ENCODE results near the gene MUCL3. TPM values are rescaled to one million over a fixed set of nuclear protein-coding genes. Genes with fewer than 3 reads are reported as not detected.

The MUCL3 gene
- total and polyA plus RNA-seq, 2 of the 8 experiments (the other 6 are each of a cell fraction or from before 2014, with no cell fraction given), result 0.15 to 0.37 TPM

- H3K79me2 ChIP-seq (ENCODE audit: control insufficient read depth in 1 of 2, insufficient read depth in 2 of 2, low read length in 2 of 2), result peaks cover 3 to 27% of the 10 kb centered on the region in 2 experiments; a peak in 3 of 4 replicates
- peaks cover 8% of the 10 kb centered on the region; the same call in 1 of the 2 replicates for H3K23me2 ChIP-seq (ENCODE audit: low read depth, low read length)
- DNase-seq (ENCODE audit: low read depth in 1 of 2, low spot score in 2 of 2) (no peak), FAIRE-seq (no peak)
- H3K36me3 ChIP-seq (ENCODE audit: control insufficient read depth in 2 of 4, insufficient read depth in 4 of 4, low read length in 3 of 4), result peaks cover 56 to 98% (median 84%) of the 10 kb centered on the region in 4 experiments
- no peak overlapping the region for H3K4me2 ChIP-seq (ENCODE audit: insufficient read depth in 1 of 2, low read depth in 2 of 2, low read length in 2 of 2)
- POLR2A ChIA-PET (ENCODE audit: partially characterized antibody), result interaction anchor here (1.0 to 1.8 kb wide), 5 partner anchors 10 to 54 kb away, joined by 3 to 8 read pairs (median 3); partner anchors contain the start of gene GTF2H4
- H3K14ac ChIP-seq (ENCODE audit: insufficient read length), result no peak overlapping the region
- no peak overlapping the region for H2BK12ac ChIP-seq (ENCODE audit: low read depth, low read length)
- H3K56ac ChIP-seq (replicated peaks; ENCODE audit: insufficient read length, low read depth, low read length), result no peak overlapping the region
- H4K8ac ChIP-seq (ENCODE audit: extremely low read depth, insufficient read depth, low read length), result no peak overlapping the region; the same call in 1 of the 2 replicates
- H3K27ac ChIP-seq (ENCODE audit: low read depth, low read length), result no peak overlapping the region
- no peak overlapping the region for H3K23ac ChIP-seq (ENCODE audit: insufficient read length)
- H4K5ac ChIP-seq (ENCODE audit: insufficient read length, low read depth, low read length), result no peak overlapping the region
- no peak overlapping the region for H2BK120ac ChIP-seq (replicated peaks; ENCODE audit: low read depth, low read length)
- no peak overlapping the region for H3K9ac ChIP-seq (replicated peaks in 1 of 4; ENCODE audit: extremely low read depth in 1 of 4, low read depth in 3 of 4, low read length in 3 of 4)
- peaks cover 6 to 31% of the 10 kb centered on the region in 2 experiments for H4K20me1 ChIP-seq (replicated peaks in 1 of 2; ENCODE audit: control insufficient read depth in 1 of 2, insufficient read depth in 2 of 2, low read length in 2 of 2)
- no peak overlapping the region for H3K4ac ChIP-seq (replicated peaks; ENCODE audit: insufficient read length, low read depth, low read length)
- CTCF ChIA-PET (ENCODE audit: partially characterized antibody), result interaction anchor here (0.7 to 29.0 kb wide), 9 partner anchors 9 to 190 kb away, joined by 3 to 610 read pairs (median 3); no protein-coding TSS in a partner anchor
- peaks cover 0 to 10% (median 2%) of the 10 kb centered on the region in 4 experiments; a peak in 5 of 7 replicates for H3K4me1 ChIP-seq (replicated peaks in 1 of 4; ENCODE audit: control insufficient read depth in 3 of 4, insufficient read depth in 4 of 4, low read length in 3 of 4)
- no peaks in the 10 kb centered on the region for H3K9me3 ChIP-seq (ENCODE audit: insufficient read depth in 2 of 2, low read depth in 1 of 2, low read length in 1 of 2)
- no peak overlapping the region for H3K4me3 ChIP-seq (ENCODE audit: extremely low read depth in 1 of 4, insufficient read depth in 2 of 4, low read depth in 3 of 4, low read length in 4 of 4)
- no peak overlapping the region for H2BK15ac ChIP-seq (ENCODE audit: low read length)
- H3K27me3 ChIP-seq (replicated peaks in 1 of 4; ENCODE audit: control insufficient read depth in 3 of 4, extremely low read depth in 1 of 4, insufficient read depth in 3 of 4, low read length in 3 of 4), result no peaks in the 10 kb centered on the region
- 92% methylated on average over 8 of the region's 8 CpGs; no CpG with 5 or more reads in 1 of the 2 experiments for WGBS, 2 experiments (ENCODE audit: extremely low coverage in 1 of 2, insufficient coverage in 1 of 2, insufficient read length in 1 of 2, insufficient replicate concordance in 2 of 2, low coverage in 1 of 2, low lambda C conversion rate in 2 of 2, missing lambda C conversion rate in 1 of 2)
- H2AFZ ChIP-seq (ENCODE audit: low read length), result no peak overlapping the region
- H3K18ac ChIP-seq (ENCODE audit: extremely low read depth, low read length), result no peak overlapping the region
- no peak overlapping the region for H2BK5ac ChIP-seq (ENCODE audit: low read depth, low read length)
- no peak overlapping the region for H2BK20ac ChIP-seq (ENCODE audit: low read length)
- H3K79me1 ChIP-seq (ENCODE audit: low read depth, low read length), result peaks cover 12% of the 10 kb centered on the region
- H2AK5ac ChIP-seq (ENCODE audit: low read depth, low read length), result no peak overlapping the region
- H4K91ac ChIP-seq (replicated peaks; ENCODE audit: insufficient read length, low read length), result no peak overlapping the region
- no peak for TF ChIP-seq RAD21 (IDR thresholded peaks at IDR 0.05 in 1 of 2, conservative IDR thresholded peaks at IDR 0.05 in 1 of 2; ENCODE audit: low read depth in 2 of 2, low read length in 2 of 2)
- no peak for TF ChIP-seq SIN3A (conservative IDR thresholded peaks at IDR 0.05 in 1 of 2, IDR thresholded peaks at IDR 0.05 in 1 of 2; ENCODE audit: low read depth in 1 of 2, low read length in 2 of 2)
- no peak for TF ChIP-seq JUND (IDR thresholded peaks at IDR 0.05; ENCODE audit: low read length)
- TF ChIP-seq SAP30 (IDR thresholded peaks at IDR 0.05; ENCODE audit: insufficient read depth, insufficient replicate concordance, low read length), result no peak
- no peak for TF ChIP-seq TCF12 (IDR thresholded peaks at IDR 0.05; ENCODE audit: low read depth, low read length)
- no peak for TF ChIP-seq JUN (IDR thresholded peaks at IDR 0.05; ENCODE audit: low read depth, low read length)
- no peak for TF ChIP-seq HDAC6 (IDR thresholded peaks at IDR 0.05; ENCODE audit: low read depth, low read length)
- no peak for TF ChIP-seq SIX5 (IDR thresholded peaks at IDR 0.05; ENCODE audit: low read depth, low read length)
- no peak for TF ChIP-seq EGR1 (IDR thresholded peaks at IDR 0.05; ENCODE audit: borderline replicate concordance, low read depth, low read length)
- TF ChIP-seq GABPA (IDR thresholded peaks at IDR 0.05; ENCODE audit: borderline replicate concordance, insufficient read depth, low read length), result no peak
- no peak for TF ChIP-seq NANOG (IDR thresholded peaks at IDR 0.05; ENCODE audit: insufficient read depth, low read depth, low read length, poor library complexity, severe bottlenecking)
- TF ChIP-seq FOSL1 (IDR thresholded peaks at IDR 0.05; ENCODE audit: insufficient read depth, low read depth, low read length), result no peak
These were observed 47.1 kb upstream of the MUCL3 start for GRCh38 chr6:30893666-30894065.

Measured in H1 (cell line).